Activated naive CD4-positive, alpha-beta T cell treated with anti-CD3 and anti-CD28 coated beads, Interleukin-2, amount 10 ng/mL, durations not matched to agents 5 hours and 36 hours (primary cell): Measurements from ENCODE around the gene HHLA2. TPM values are rescaled to one million over a fixed set of nuclear protein-coding genes. Genes with fewer than 3 reads are reported as not detected.

Source experiments
- total RNA-seq, 2 experiments: library from RNA; stranded (reverse); gene quantifications; one replicate each; pipeline ENCODE4 v1.2.3, GENCODE V29; 2021

Gene HHLA2
- total RNA-seq = 10 to 100 TPM; 15.7 to 18.0 TPM

GRCh38 chr3:108296239-108296638 lies at the start of gene HHLA2:
Gene HHLA2, plus strand, starts transcription at chr3:108296548. Its CDS starts 55,266 bp downstream, at chr3:108351814.

Other genes with a start within 250 kb of the HHLA2 start
- gene CD47, start 205.5 kb upstream of the HHLA2 start, total RNA-seq = 100 to 1,000 TPM; 159 to 162 TPM
- 10 to 100 TPM; 40.4 to 43.4 TPM for gene IFT57, start 74.1 kb upstream of the HHLA2 start, total RNA-seq
- gene MYH15, start 214.0 kb downstream of the HHLA2 start, total RNA-seq = under 1 TPM; 0.07 to 0.15 TPM